Measurements from ENCODE around the gene PLXNA4. TPM values are rescaled to one million over a fixed set of nuclear protein-coding genes. Genes with fewer than 3 reads are reported as not detected.

PLXNA4 gene
- polyA plus RNA-seq, 2 of the 4 experiments (the other 2 are of a cell fraction), result 0.12 to 0.34 TPM

DNA sequence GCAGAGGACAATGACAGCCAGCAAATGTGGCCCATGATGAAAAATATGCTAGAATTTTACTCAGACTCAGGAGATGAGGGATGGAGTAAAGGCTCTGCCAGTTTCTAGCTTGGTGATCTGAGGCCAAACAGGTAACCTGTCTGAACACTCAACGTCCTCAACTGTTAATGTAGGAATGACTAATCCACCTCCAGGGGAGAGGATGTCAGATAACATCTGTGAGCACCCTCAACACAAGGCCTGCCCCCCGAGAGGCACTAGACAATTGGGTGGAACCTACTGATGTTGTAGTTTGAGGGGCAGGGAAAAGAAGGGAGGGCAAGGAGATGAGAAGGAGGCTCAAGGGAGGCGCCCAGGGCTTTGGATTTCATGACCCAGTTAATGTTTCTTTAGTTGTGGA is 445.1 kb downstream of the PLXNA4 start:
- H3K27ac ChIP-seq, result no peak overlapping the region
- POLR2A ChIA-PET, result no interaction called here
- ATAC-seq (no peak), DNase-seq (ENCODE audit: low read depth in 1 of 2, low spot score in 1 of 2) (no peak), FAIRE-seq (no peak)
- no peak overlapping the region for H3K4me3 ChIP-seq
- no peak overlapping the region for H3K4me2 ChIP-seq
- peaks cover 3% of the 10 kb centered on the region; the same call in 2 of the 3 replicates for H3K4me1 ChIP-seq
- CTCF ChIA-PET, result interaction anchor here (0.9 to 1.0 kb wide), 2 partner anchors 9 to 65 kb away, joined by 3 read pairs; no protein-coding TSS in a partner anchor
- H3K9me3 ChIP-seq, result no peaks in the 10 kb centered on the region
- 33% methylated on average over 3 of the region's 3 CpGs for WGBS (ENCODE audit: missing lambda C conversion rate)
- TF ChIP-seq HEYL (CRISPR knock-in tag; IDR thresholded peaks at IDR 0.05) (no peak), ZNF302 (CRISPR knock-in tag; IDR thresholded peaks at IDR 0.05) (no peak), NPAS2 (CRISPR knock-in tag; IDR thresholded peaks at IDR 0.05; ENCODE audit: borderline replicate concordance) (no peak), RARB (CRISPR knock-in tag; IDR thresholded peaks at IDR 0.05) (no peak), CBX2 (IDR thresholded peaks at IDR 0.05; ENCODE audit: borderline replicate concordance, low read depth) (no peak), KDM1A (IDR thresholded peaks at IDR 0.05; ENCODE audit: low read depth) (no peak), POLR2AphosphoS2 (conservative IDR thresholded peaks at IDR 0.05; ENCODE audit: low read length) (no peak), HOXB13 (CRISPR knock-in tag; IDR thresholded peaks at IDR 0.05; ENCODE audit: low read depth) (no peak), ZC3H11A (IDR thresholded peaks at IDR 0.05) (no peak), NR3C1 (IDR thresholded peaks at IDR 0.05) (no peak)

DNA sequence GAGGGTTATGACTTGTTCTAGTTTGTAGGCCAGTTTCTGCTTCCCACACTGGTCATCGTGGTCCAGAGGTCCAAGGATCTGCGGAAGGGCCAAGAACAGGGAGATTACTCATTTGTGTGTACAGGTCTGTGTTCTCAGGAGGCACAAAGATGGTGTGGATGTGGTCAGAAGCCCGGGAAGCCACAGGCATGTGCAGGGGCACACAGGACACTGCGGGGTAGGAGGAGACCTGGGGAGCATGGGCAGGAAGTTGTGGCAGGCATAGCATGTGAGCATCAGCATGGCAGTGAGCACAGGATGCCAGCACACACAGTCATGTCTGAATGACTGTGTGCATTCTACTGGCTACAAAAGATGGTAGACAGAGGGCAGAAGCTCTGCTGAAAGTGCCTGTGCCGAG is 445.8 kb downstream of the PLXNA4 start:
- H3K4me1 ChIP-seq, result no peaks in the 10 kb centered on the region
- POLR2A ChIA-PET, result no interaction called here
- H3K27ac ChIP-seq, result no peak overlapping the region
- no peak for FAIRE-seq
- WGBS (ENCODE audit: missing lambda C conversion rate), result 71% methylated on average over 5 of the region's 5 CpGs
- DNase-seq (ENCODE audit: low read depth in 1 of 2, low spot score in 1 of 2), result no peak
- ATAC-seq, result no peak
- CTCF ChIA-PET, result interaction anchor here (0.9 kb wide), 1 partner anchor 10 kb away, joined by 3 read pairs; no protein-coding TSS in a partner anchor
- no peak overlapping the region for H3K4me3 ChIP-seq
- TF ChIP-seq, protein P1, sequence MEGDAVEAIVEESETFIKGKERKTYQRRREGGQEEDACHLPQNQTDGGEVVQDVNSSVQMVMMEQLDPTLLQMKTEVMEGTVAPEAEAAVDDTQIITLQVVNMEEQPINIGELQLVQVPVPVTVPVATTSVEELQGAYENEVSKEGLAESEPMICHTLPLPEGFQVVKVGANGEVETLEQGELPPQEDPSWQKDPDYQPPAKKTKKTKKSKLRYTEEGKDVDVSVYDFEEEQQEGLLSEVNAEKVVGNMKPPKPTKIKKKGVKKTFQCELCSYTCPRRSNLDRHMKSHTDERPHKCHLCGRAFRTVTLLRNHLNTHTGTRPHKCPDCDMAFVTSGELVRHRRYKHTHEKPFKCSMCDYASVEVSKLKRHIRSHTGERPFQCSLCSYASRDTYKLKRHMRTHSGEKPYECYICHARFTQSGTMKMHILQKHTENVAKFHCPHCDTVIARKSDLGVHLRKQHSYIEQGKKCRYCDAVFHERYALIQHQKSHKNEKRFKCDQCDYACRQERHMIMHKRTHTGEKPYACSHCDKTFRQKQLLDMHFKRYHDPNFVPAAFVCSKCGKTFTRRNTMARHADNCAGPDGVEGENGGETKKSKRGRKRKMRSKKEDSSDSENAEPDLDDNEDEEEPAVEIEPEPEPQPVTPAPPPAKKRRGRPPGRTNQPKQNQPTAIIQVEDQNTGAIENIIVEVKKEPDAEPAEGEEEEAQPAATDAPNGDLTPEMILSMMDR (IDR thresholded peaks at IDR 0.05), result no peak
- TF ChIP-seq, protein P2, sequence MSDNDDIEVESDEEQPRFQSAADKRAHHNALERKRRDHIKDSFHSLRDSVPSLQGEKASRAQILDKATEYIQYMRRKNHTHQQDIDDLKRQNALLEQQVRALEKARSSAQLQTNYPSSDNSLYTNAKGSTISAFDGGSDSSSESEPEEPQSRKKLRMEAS (IDR thresholded peaks at IDR 0.05), result no peak
- TF ChIP-seq FOSL2 (IDR thresholded peaks at IDR 0.05) (no peak), FOSL2 (CRISPR knock-in tag; IDR thresholded peaks at IDR 0.05) (no peak), HOXA7 (CRISPR knock-in tag; IDR thresholded peaks at IDR 0.05) (no peak), FOXS1 (CRISPR knock-in tag; IDR thresholded peaks at IDR 0.05) (no peak), ZSCAN20 (CRISPR knock-in tag; IDR thresholded peaks at IDR 0.05) (no peak), RNF2 (IDR thresholded peaks at IDR 0.05; ENCODE audit: borderline replicate concordance, low read depth) (no peak), KDM5A (IDR thresholded peaks at IDR 0.05) (no peak)
- H3K9me3 ChIP-seq, result no peaks in the 10 kb centered on the region
- H3K4me2 ChIP-seq, result no peak overlapping the region

DNA sequence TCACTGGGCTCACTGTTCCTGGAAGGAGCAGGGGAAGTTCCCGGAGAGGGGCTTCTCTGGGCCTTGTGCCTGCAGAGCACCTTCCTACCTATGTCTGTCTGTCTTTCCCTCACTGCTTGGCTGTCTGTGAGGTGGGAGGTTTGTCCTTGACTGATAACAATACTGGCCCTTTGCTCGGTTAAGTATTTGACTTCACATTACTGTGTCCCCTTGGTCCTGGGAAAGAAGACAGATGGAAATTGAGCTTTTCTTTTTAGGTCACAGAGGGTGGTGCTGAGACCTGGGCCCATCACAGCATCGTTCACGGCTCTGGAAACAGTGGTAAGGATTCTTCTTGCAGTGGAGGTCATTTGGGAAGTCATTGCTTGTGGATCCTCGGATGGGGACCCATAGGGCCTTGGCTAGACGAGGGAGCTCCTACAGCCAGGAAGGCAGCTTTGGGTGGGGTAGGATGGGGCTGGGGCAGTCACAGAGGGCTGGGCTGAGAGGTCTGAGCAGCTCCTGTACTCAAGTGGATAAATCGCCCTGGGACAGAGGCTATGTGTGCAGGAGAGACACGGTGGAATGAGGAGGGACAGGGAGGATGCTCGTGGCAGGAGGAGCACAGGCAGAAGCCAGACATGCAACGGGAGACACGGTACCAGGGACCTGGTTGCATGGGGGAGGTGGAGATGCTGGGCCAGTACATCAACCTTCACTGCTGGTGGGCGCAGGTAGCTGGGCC is 450.2 kb downstream of the PLXNA4 start:
- TF ChIP-seq, protein P3, sequence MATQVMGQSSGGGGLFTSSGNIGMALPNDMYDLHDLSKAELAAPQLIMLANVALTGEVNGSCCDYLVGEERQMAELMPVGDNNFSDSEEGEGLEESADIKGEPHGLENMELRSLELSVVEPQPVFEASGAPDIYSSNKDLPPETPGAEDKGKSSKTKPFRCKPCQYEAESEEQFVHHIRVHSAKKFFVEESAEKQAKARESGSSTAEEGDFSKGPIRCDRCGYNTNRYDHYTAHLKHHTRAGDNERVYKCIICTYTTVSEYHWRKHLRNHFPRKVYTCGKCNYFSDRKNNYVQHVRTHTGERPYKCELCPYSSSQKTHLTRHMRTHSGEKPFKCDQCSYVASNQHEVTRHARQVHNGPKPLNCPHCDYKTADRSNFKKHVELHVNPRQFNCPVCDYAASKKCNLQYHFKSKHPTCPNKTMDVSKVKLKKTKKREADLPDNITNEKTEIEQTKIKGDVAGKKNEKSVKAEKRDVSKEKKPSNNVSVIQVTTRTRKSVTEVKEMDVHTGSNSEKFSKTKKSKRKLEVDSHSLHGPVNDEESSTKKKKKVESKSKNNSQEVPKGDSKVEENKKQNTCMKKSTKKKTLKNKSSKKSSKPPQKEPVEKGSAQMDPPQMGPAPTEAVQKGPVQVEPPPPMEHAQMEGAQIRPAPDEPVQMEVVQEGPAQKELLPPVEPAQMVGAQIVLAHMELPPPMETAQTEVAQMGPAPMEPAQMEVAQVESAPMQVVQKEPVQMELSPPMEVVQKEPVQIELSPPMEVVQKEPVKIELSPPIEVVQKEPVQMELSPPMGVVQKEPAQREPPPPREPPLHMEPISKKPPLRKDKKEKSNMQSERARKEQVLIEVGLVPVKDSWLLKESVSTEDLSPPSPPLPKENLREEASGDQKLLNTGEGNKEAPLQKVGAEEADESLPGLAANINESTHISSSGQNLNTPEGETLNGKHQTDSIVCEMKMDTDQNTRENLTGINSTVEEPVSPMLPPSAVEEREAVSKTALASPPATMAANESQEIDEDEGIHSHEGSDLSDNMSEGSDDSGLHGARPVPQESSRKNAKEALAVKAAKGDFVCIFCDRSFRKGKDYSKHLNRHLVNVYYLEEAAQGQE (IDR thresholded peaks at IDR 0.05), result no peak
- TF ChIP-seq, protein P4, sequence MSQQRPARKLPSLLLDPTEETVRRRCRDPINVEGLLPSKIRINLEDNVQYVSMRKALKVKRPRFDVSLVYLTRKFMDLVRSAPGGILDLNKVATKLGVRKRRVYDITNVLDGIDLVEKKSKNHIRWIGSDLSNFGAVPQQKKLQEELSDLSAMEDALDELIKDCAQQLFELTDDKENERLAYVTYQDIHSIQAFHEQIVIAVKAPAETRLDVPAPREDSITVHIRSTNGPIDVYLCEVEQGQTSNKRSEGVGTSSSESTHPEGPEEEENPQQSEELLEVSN (IDR thresholded peaks at IDR 0.05; ENCODE audit: borderline replicate concordance, low read depth), result no peak
- TF ChIP-seq EHMT2 (IDR thresholded peaks at IDR 0.05; ENCODE audit: low read depth) (no peak), FOXS1 (CRISPR knock-in tag; IDR thresholded peaks at IDR 0.05) (no peak), HOXA7 (CRISPR knock-in tag; IDR thresholded peaks at IDR 0.05) (no peak)
- CTCF ChIA-PET, result interaction anchor here (1.0 to 1.5 kb wide), 2 partner anchors 19 to 29 kb away, joined by 4 read pairs; no protein-coding TSS in a partner anchor

More for the DNA sequence above, 450.2 kb downstream of the PLXNA4 start:
- no peak overlapping the region for H3K4me2 ChIP-seq
- 87% methylated on average over 12 of the region's 12 CpGs for WGBS (ENCODE audit: missing lambda C conversion rate)
- POLR2A ChIA-PET, result no interaction called here
- ATAC-seq, result no peak
- no peak for FAIRE-seq
- no peak for DNase-seq (ENCODE audit: low read depth in 1 of 2, low spot score in 1 of 2)
- no peak overlapping the region for H3K4me3 ChIP-seq
- no peak overlapping the region for H3K27ac ChIP-seq
- no peaks in the 10 kb centered on the region for H3K9me3 ChIP-seq
- H3K4me1 ChIP-seq, result peaks cover 8% of the 10 kb centered on the region; the same call in 2 of the 3 replicates

Measured in A549 (cell line).